Peyer's patch (tissue), 4 donors: ENCODE data around the gene PIGT. TPM values are rescaled to one million over a fixed set of nuclear protein-coding genes. Genes with fewer than 3 reads are reported as not detected.
A peak's percentile ranks its signal among the peaks of the same experiment; 100 is the strongest.

Experiments
- DNase-seq, 3 donors: peaks; one replicate each; pipeline ENCODE4 v3.0.0-alpha.2; 2017 to 2019
- H3K27ac ChIP-seq, 4 donors: fragments of 200-600 bp; sonication (generic); one replicate each; pipeline ENCODE4 v1.5.1; 2016 to 2019
- H3K27me3 ChIP-seq, 2 donors: fragments of 200-600 bp; sonication (generic); one replicate each; pipeline ENCODE4 v1.5.1; 2019
- H3K36me3 ChIP-seq, 3 donors: fragments of 200-600 bp; sonication (generic); one replicate each; pipeline ENCODE4 v1.5.1; 2016 to 2019
- H3K4me1 ChIP-seq, 4 donors: fragments of 200-600 bp; sonication (generic); one replicate each; pipeline ENCODE4 v1.5.1; 2016 to 2019
- H3K4me3 ChIP-seq, 4 donors: fragments of 200-600 bp; sonication (generic); 1 replicate in 3 of 4; 2 replicates in 1 of 4; pipeline ENCODE4 v1.5.1; 2016 to 2019; ENCODE audit warnings: mild to moderate bottlenecking in 1 of 4
- H3K9me3 ChIP-seq, 4 donors: fragments of 200-600 bp; sonication (generic); one replicate each; pipeline ENCODE4 v1.5.1; 2016 to 2019; ENCODE audit warnings: mild to moderate bottlenecking in 1 of 4
- CTCF ChIP-seq, 6 experiments: fragments of 450-650 bp in 4 of 6; fragments of 200-600 bp in 2 of 6; sonication (generic) in 1 of 6; IDR thresholded peaks; one replicate each; pipeline ENCODE4 v1.5.1; 2017 to 2019; ENCODE audit warnings: antibody characterized with exemption in 6 of 6, mild to moderate bottlenecking in 3 of 6, moderate library complexity in 1 of 6
- POLR2A ChIP-seq, 2 donors: fragments of 450-650 bp; IDR thresholded peaks; one replicate each; pipeline ENCODE4 v1.5.1; 2017; ENCODE audit warnings: antibody characterized with exemption in 2 of 2, mild to moderate bottlenecking in 2 of 2, moderate library complexity in 2 of 2
- total RNA-seq, 4 donors: library from RNA; depleted of rRNA; stranded (reverse); fragments of >200 nt; gene quantifications; one replicate each; pipeline ENCODE4 v1.1.0, GENCODE V29; 2016

The PIGT gene
- total RNA-seq, 4 donors from 2014 or later, result 87.5 to 147 (median 113) TPM

GRCh38 chr20:45433316-45433715, 17.4 kb downstream of the PIGT start:
- H3K27ac ChIP-seq, result no peak overlapping the region
- no peaks in the 10 kb centered on the region for H3K36me3 ChIP-seq
- TF ChIP-seq CTCF (IDR thresholded peaks at IDR 0.05), result no peak
- no peak for TF ChIP-seq POLR2A (IDR thresholded peaks at IDR 0.05)
- no peaks in the 10 kb centered on the region for H3K9me3 ChIP-seq
- H3K4me3 ChIP-seq, result no peak overlapping the region
- peak in 1 of 3 donors; percentile 57 for DNase-seq
- no peaks in the 10 kb centered on the region for H3K27me3 ChIP-seq
- H3K4me1 ChIP-seq, result peaks cover 0 to 4% (median 1%) of the 10 kb centered on the region in 4 donors

DNA sequence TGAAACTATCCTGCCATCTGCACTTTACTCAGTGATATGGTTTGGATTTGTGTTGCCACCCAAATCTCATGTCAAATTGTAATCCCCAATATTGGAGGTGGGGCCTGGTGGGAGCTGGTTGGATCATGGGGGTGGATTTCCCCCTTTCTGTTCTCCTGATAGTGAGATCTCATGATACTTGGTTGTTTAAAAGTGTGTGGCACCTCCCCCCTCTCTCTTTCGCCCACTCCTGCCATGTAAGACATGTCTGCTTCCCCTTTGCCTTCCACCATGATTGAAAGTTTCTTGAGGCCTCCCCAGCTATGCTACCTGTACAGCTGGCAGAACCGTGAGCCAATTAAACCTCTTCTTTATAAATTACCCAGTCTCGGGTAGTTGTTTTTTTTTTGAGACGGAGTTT, 18.0 kb downstream of the PIGT start:
- no peaks in the 10 kb centered on the region for H3K27me3 ChIP-seq

DNA sequence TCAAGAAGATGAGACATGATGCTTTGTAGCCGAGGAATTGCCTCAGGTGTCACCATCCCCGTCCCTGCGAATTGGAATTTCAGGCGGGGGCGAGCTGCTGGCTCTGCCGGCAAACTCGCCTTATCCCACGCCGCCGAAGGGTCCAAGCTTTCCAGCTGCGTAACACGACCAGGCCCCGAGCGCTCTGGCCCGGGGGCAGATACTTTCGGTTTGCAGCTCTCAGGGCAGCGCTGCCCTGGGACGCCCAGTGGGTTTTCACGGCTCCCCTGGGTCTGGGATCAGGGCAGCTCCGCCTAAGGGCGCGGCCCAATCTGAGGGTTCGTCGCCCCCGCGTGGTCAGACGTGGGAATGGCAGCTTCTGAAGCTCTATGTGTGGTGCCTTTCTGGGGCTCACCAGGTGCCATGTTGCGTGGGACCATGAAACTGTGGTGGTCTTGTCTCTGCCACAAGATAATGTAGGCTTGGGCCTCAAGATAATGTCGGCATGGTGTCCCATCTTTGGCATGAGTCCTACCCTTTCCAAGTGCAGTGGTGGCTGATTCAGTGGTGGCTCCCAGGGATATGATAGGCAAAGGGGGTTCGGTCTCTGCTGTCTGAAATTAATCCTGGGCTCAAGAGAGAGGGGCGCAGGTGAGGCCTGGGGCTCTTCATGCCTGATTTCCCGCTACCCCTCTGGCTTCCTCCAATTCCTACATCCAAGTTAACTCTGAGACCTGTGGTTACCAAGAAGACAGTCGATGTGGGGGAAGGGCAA, 21.0 kb downstream of the PIGT start:
- Histone ChIP-seq H3K4me1 (peaks cover 0 to 4% (median 1%) of the 10 kb centered on the region in 4 donors), H3K4me3 (peak overlapping the region; percentile 39 to 73 (median 60)), H3K27ac (peak overlapping the region; percentile 44 to 79 (median 73)), H3K9me3 (no peaks in the 10 kb centered on the region), H3K27me3 (no peaks in the 10 kb centered on the region), H3K36me3 (no peaks in the 10 kb centered on the region)
- TF ChIP-seq CTCF (IDR thresholded peaks at IDR 0.05) (peak; percentile 88 to 97 (median 96)), POLR2A (IDR thresholded peaks at IDR 0.05) (peak in 1 of 2 donors; percentile 28)
- DNase-seq, result peak; percentile 91 to 97 (median 94)

More for the DNA sequence above, 18.0 kb downstream of the PIGT start:
- H3K36me3 ChIP-seq, result no peaks in the 10 kb centered on the region
- H3K9me3 ChIP-seq, result no peaks in the 10 kb centered on the region
- H3K27ac ChIP-seq, result no peak overlapping the region
- H3K4me1 ChIP-seq, result peaks cover 0 to 4% (median 1%) of the 10 kb centered on the region in 4 donors
- DNase-seq, result no peak
- no peak overlapping the region for H3K4me3 ChIP-seq
- TF ChIP-seq CTCF (IDR thresholded peaks at IDR 0.05) (no peak), POLR2A (IDR thresholded peaks at IDR 0.05) (no peak)

DNA sequence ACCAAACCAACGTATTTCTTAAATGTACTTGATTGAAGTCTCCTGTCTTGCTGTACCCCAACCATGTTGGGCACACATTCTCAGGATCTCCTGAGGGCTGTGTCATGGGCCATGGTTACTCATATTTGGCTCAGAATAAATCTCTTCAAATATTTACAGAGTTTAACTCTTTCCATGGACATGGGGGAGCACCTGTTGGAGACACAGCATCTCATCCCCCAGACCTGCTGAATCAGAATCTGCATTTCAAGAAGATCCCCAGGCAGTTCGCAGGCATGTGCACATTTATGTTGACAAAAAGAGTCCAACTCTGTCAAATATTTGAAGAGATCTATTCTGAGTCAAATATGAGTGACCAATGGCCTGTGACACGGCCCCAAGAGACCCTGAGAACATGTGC, 24.5 kb downstream of the PIGT start:
- H3K9me3 ChIP-seq, result no peaks in the 10 kb centered on the region
- no peak overlapping the region for H3K27ac ChIP-seq
- no peak overlapping the region for H3K4me3 ChIP-seq
- TF ChIP-seq POLR2A (IDR thresholded peaks at IDR 0.05) (no peak), CTCF (IDR thresholded peaks at IDR 0.05) (no peak)
- DNase-seq, result no peak
- H3K36me3 ChIP-seq, result no peaks in the 10 kb centered on the region
- H3K27me3 ChIP-seq, result no peaks in the 10 kb centered on the region
- peaks cover 0 to 4% (median 0%) of the 10 kb centered on the region in 4 donors for H3K4me1 ChIP-seq

DNA sequence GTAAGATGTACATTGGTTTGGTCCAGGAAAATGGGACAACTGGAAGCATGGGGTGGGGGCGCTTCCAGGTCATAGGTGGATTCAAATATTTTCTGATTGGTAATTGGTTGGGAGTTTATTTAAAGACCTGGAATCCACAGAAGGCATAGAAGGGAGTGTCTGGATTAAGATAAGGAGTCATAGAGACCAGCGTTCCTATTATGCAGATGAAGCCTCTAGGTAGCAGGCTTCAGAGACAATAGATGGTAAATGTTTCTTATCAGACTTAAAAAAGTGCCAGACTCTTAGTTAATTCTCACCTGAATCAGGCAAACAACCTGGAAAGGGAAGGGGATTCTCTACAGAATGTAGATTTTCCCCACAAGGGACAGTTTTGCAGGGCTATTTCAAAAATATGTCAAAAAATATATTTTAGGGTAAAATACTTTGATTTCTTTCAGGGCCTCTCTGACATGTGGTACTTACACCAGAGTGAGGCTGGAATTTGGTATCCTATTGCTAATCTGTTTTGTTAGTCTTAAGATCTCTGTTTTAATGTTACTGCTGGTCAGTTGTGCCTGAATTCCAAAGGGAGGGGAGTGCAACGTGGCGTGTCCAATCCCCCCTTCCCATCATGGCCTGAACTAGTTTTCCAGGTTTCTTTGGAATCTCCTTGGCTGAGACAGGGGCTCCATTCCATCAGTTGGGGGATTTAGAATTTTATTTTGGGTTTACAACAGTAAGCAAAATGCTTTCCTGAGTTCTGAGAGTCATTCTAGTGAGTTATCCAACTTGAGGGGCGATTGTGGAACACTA, 25.1 kb downstream of the PIGT start:
- Histone ChIP-seq H3K27ac (no peak overlapping the region), H3K4me3 (no peak overlapping the region), H3K4me1 (peaks cover 0 to 4% (median 0%) of the 10 kb centered on the region in 4 donors), H3K9me3 (no peaks in the 10 kb centered on the region), H3K36me3 (no peaks in the 10 kb centered on the region), H3K27me3 (no peaks in the 10 kb centered on the region)
- no peak for DNase-seq
- no peak for TF ChIP-seq CTCF (IDR thresholded peaks at IDR 0.05)
- no peak for TF ChIP-seq POLR2A (IDR thresholded peaks at IDR 0.05)
